NCI-H2107 (cell line): ENCODE data around the gene OR1D5.
"Not testable (repeated sequence)": the region's sequence is repeated elsewhere in the genome, so short reads cannot be mapped to it uniquely, and the experiment has no call there.

ENCODE experiments used
- DNase-seq: peaks from one replicate; lab custom pipeline; 2025; lab: John Stamatoyannopoulos, UW

Gene OR1D5, protein sequence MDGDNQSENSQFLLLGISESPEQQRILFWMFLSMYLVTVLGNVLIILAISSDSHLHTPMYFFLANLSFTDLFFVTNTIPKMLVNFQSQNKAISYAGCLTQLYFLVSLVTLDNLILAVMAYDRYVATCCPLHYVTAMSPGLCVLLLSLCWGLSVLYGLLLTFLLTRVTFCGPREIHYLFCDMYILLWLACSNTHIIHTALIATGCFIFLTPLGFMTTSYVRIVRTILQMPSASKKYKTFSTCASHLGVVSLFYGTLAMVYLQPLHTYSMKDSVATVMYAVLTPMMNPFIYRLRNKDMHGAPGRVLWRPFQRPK

DNA sequence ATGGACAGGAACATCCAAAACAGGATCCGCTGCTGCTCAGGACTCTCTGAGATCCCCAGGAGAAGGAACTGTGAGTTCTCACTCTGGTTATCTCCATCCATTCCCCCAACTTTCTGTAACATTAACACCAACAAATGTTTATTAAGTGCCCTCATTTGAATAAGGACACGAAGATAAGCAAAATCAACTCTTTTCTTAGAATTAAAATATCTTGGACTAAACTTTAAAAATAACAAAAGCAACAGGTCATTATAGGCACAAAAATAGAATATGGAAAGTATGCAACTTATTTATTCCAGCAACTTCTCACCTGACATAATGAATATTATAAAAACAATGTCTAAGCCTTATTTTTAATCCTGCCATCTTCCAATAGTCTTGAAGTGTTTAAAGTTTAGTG lies at the start of gene OR1D5:
TSS of gene OR1D5 (minus strand) at position 101 of the 400 bp plus-strand sequence. CDS start at position 101, 0 bp downstream.
- not testable (repeated sequence) for DNase-seq

- DNase-seq = no peak
Observed at GRCh38 chr17:3104322-3104721, 40.9 kb upstream of the OR1D5 start, which contains the start of gene OR1D2. OR1D2 (minus strand) TSS chr17:3104422; CDS start chr17:3092996, 11,426 bp downstream.

DNA sequence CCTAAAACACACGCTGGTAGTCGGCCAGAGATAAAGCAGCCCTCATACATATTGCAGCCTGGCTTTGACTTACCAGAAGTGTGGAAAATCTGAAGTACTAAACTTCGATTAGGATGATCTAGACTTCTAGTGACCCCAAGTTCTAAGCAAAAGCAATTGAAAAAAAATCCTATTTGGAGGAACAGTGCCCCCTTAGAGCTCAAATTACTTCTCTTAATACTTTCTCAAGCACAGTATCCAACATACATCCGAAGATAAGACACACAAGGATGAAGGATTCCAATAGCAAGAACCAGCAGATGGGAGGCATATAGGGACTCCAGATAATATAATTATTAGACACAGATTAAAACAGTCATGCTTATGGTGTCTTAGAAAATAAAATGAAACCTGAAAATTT lies 10.4 kb upstream of the OR1D5 start:
- not testable (repeated sequence) for DNase-seq

DNA sequence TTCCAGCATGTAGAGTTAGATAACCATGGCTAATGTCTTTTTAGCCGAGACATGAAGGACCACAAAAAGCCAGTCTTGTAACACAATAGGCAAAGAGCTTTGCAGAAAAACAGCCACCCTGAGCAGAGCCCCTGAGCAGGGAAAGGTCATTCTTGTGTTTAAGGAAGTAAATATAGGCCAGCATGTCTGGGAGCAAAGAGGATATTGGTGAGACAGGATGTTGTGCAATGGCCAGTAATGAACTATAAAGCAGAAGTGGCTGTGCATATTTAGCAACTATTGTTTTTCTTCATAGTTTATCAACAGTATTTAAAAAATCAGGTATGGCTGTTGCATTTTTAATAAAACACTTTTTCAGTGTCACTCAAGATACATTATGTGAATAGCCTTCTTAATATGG lies 1.8 kb upstream of the OR1D5 start:
- not testable (repeated sequence) for DNase-seq

- DNase-seq = not testable (repeated sequence)
Observed at GRCh38 chr17:3062824-3063377, 506 bp downstream of the OR1D5 start.

- DNase-seq = not testable (repeated sequence)
Observed at GRCh38 chr17:3054868-3055267, 8.5 kb downstream of the OR1D5 start.

GRCh38 chr17:3049705-3050295 lies 13.6 kb downstream of the OR1D5 start:
- no peak for DNase-seq

GRCh38 chr17:3048727-3049471 lies 14.5 kb downstream of the OR1D5 start:
- peak; percentile 72 for DNase-seq

DNA sequence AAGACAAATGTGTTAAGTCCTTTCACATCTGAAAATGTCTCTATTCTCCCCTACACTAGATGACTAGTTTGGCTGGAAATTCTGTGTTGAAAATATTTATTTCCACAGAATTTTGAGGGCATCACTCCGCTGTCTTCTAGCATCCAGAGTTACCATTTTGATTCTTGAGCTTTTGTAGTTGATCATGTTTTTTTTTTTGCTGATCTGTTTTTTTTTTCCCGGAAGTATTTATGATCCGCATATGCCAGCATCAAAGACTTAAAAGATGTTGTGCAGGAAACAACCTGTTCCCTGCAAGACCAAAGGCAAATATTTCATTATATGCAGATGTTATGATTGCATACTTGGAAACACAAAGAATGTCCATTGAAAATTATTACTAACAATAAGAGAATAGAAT lies 16.7 kb downstream of the OR1D5 start:
- no peak for DNase-seq

GRCh38 chr17:3043737-3044365 lies 19.6 kb downstream of the OR1D5 start:
- DNase-seq = no peak

DNA sequence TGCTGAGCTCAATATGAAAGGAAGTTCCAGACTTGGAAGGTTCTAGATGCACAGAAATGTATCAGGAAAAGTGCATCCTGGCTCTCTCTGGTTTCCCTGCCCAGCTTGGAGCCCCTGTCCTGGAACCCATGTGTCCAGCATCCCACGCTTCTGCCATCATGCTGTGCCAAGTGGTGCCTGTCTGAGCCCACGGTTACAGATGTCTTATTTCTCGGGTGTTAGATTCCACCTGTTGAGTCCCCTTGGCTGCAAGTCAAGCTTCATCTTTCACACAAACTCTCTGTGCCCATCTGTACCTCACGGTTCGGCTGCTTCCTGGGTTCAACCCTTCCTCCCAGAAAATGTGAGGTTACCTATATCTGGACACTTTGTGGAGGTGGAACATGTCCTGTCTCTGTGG lies 22.5 kb downstream of the OR1D5 start:
- no peak for DNase-seq

DNA sequence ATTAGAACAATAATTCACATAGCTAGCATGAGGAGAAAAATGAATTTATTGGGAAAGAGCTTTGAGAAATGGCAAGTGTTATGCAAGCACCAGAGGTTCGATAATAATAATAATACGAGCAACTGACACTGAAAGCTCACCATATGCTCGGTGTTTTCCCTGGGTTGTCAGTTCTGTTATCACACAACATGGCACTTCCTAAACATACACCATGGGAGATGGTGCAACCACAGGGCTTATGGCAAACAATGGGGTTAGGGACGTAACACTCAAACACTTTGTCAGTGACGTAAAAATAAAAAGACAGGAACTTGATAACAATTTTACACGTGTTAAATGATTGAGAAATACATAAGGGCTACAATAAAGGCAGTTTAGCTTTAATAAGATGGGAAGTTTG lies 23.7 kb downstream of the OR1D5 start:
- no peak for DNase-seq

- no peak for DNase-seq
Observed at GRCh38 chr17:3038941-3039340, 24.5 kb downstream of the OR1D5 start.

GRCh38 chr17:3037259-3037658 lies 26.1 kb downstream of the OR1D5 start:
- DNase-seq = no peak

DNA sequence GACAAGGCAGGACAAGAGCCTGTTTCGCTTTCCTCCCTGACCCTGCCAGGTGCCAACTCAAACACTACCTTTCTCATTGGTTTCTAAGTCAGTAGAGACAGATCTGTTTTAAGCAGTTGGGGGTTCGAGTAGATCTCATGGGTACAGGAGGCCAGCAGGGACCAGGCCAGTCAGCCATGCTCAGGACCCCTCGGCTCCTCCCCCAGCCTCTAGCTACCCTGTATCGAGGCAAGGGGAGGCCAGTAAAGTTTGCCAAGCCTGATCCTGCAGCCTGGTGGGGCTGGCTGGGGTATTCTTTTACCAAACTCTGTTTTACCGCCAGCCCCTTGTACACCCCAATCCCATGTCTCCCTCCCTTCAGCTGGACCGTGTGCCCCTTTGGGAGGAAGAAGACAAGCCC lies 26.6 kb downstream of the OR1D5 start:
- no peak for DNase-seq

- no peak for DNase-seq
Observed at GRCh38 chr17:3035968-3036280, 27.5 kb downstream of the OR1D5 start.

DNA sequence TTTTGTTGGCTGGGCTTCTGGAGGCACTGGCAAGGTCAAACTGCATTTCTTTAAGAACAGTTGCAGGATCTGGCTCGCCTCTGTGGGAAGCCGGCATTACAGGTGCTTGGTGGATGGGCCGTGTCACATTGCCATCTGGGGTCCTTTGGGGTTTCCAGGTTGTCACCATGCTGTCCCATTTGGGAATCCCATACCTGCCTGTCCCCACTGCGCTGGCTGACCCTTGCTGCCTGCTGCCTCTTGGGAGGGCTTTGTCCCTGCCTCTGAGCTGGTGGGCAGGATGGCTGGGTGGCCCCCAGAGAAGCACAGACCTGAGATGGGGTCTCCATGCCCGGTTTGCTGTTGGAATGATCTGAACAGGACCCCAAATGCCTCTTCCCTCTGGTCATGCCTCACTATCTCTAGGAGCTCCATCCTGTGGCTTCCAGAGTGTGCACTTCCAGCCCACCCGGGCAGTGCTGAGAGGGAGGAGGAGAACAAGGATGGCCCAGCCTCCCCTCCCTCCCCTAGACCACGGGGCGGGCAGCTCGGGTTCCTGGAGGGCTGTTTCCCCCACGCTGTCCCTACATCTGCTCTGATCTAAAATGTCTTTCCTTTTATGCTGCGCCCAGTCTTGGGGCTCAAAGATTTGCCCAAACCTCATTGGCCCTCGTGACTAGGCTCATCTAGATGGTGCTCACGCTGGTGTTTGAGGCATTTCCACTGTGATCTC lies 28.0 kb downstream of the OR1D5 start:
- DNase-seq = no peak

- no peak for DNase-seq
Observed at GRCh38 chr17:3034578-3034920, 28.9 kb downstream of the OR1D5 start.

GRCh38 chr17:3033741-3034577 lies 29.4 kb downstream of the OR1D5 start:
- no peak for DNase-seq

- no peak for DNase-seq
Observed at GRCh38 chr17:3033248-3033640, 30.2 kb downstream of the OR1D5 start.
